ENCODE measurements around the gene ETV3L. TPM values are rescaled to one million over a fixed set of nuclear protein-coding genes. Genes with fewer than 3 reads are reported as not detected.

ETV3L gene
- polyA plus RNA-seq, 1 experiment: 0.07 TPM

DNA sequence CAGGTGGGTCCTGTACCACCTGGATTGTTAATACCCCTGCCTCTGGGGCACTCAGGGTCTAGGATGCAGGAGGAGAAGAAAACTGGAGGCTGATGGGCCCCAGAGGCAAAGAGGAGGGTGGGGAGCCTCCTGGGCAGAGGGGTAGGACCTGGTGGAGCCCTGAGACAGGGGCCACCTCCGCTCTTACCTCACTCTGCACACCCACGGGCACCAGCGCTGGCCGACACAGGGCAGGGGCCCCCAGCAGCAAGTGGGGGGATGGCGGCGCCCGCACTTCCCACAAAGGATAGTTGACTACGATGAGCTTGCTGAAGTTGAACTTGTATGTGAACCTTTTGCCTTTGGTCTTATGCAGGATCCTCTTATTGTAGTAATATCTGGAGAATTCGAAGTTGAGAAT lies 1.1 kb downstream of the ETV3L start:
- CTCF ChIA-PET: interaction anchor here (1.0 to 1.5 kb wide), 2 partner anchors 9 to 58 kb away, joined by 4 to 5 read pairs; no protein-coding TSS in a partner anchor

DNA sequence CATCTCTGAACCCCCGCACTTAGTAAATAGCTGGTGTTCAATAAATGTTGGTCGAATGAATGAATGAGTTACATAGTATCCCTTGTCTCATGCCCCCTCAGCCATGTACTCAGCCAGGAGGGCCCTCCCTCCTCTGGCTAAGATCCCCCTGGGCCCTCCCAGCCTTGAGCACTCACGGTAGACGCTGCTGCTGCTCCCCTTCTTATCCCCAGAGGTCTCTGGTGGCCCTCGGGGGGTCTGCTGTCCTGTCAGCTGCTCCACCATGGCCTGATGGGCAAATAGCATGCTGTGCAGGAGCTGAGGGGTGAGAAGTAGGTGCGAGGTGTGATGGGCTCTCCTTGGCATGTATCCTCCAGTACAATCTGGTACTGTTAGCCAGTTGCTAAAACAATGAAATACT lies 1.9 kb downstream of the ETV3L start:
- TF ChIP-seq, protein P1, sequence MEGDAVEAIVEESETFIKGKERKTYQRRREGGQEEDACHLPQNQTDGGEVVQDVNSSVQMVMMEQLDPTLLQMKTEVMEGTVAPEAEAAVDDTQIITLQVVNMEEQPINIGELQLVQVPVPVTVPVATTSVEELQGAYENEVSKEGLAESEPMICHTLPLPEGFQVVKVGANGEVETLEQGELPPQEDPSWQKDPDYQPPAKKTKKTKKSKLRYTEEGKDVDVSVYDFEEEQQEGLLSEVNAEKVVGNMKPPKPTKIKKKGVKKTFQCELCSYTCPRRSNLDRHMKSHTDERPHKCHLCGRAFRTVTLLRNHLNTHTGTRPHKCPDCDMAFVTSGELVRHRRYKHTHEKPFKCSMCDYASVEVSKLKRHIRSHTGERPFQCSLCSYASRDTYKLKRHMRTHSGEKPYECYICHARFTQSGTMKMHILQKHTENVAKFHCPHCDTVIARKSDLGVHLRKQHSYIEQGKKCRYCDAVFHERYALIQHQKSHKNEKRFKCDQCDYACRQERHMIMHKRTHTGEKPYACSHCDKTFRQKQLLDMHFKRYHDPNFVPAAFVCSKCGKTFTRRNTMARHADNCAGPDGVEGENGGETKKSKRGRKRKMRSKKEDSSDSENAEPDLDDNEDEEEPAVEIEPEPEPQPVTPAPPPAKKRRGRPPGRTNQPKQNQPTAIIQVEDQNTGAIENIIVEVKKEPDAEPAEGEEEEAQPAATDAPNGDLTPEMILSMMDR (IDR thresholded peaks at IDR 0.05; ENCODE audit: low read depth, low read length): no peak
- Histone ChIP-seq H3K27ac (ENCODE audit: low read depth, low read length) (no peak overlapping the region), H3K4me3 (ENCODE audit: low read depth, low read length) (no peak overlapping the region), H3K27me3 (ENCODE audit: control insufficient read depth, insufficient read depth, low read length) (no peaks in the 10 kb centered on the region), H3K9me3 (ENCODE audit: control insufficient read depth, insufficient read depth, low read length) (no peaks in the 10 kb centered on the region)
- ChIA-PET POLR2A (interaction anchor here (0.8 kb wide), 1 partner anchor 138 kb away, joined by 9 read pairs; no protein-coding TSS in a partner anchor), CTCF (interaction anchor here (1.5 kb wide), 1 partner anchor 58 kb away, joined by 5 read pairs; no protein-coding TSS in a partner anchor)
- no peak for DNase-seq (ENCODE audit: low read depth, low spot score)

More for the DNA sequence above, 1.1 kb downstream of the ETV3L start:
- Histone ChIP-seq H3K9me3 (ENCODE audit: control insufficient read depth, insufficient read depth, low read length) (no peaks in the 10 kb centered on the region), H3K27me3 (ENCODE audit: control insufficient read depth, insufficient read depth, low read length) (no peaks in the 10 kb centered on the region), H3K4me3 (ENCODE audit: low read depth, low read length) (no peak overlapping the region), H3K27ac (ENCODE audit: low read depth, low read length) (no peak overlapping the region)
- TF ChIP-seq, protein P1 (IDR thresholded peaks at IDR 0.05; ENCODE audit: low read depth, low read length): no peak
- POLR2A ChIA-PET: no interaction called here
- DNase-seq (ENCODE audit: low read depth, low spot score): no peak

DNA sequence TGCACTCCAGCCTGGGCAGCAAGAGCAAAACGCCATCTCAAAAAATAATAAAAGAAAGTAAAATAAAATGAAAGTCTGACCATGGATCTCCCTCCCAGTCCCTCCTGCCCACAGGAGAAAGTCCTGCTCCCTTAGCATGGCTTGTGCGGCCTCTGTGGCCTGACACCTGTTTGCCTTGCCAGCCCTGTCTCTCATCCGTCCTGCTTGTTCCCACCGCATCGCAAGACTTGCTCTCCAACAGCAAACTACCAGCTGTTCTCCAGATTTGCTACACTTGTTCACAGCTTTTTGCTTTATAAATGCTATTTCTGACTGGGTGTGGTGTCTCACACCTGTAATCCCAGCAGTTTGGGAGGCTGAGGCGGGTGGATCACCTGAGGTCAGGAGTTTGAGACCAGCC lies 2.7 kb downstream of the ETV3L start:
- DNase-seq (ENCODE audit: low read depth, low spot score): no peak
- H3K4me3 ChIP-seq (ENCODE audit: low read depth, low read length): no peak overlapping the region
- H3K9me3 ChIP-seq (ENCODE audit: control insufficient read depth, insufficient read depth, low read length): no peaks in the 10 kb centered on the region
- H3K27me3 ChIP-seq (ENCODE audit: control insufficient read depth, insufficient read depth, low read length): no peaks in the 10 kb centered on the region
- ChIA-PET POLR2A (no interaction called here), CTCF (interaction anchor here (0.6 to 1.1 kb wide), 2 partner anchors 8 to 9 kb away, joined by 3 to 6 read pairs; no protein-coding TSS in a partner anchor)
- TF ChIP-seq, protein P1 (IDR thresholded peaks at IDR 0.05; ENCODE audit: low read depth, low read length): no peak
- H3K27ac ChIP-seq (ENCODE audit: low read depth, low read length): no peak overlapping the region

DNA sequence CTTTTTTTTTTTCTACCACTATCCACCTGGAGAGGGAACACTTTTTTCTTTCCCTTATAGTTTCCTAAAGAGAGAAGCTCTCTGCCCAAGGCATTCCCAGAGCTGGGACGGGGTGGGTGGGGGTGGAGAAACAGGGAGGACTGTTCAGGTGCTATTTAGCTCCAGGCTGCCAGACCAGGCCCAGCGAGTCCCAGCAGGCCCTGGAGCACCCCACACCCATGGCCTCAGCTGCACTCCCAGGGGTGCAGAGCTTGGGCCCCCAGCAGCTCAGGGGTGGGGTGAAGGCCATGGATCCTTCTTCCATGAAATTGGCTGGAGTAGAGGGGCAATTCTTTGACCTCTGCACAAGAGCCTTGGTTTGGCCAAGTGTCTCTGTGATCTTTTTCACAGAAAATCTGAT lies 4.1 kb downstream of the ETV3L start:
- Histone ChIP-seq H3K9me3 (ENCODE audit: control insufficient read depth, insufficient read depth, low read length) (no peaks in the 10 kb centered on the region), H3K4me3 (ENCODE audit: low read depth, low read length) (no peak overlapping the region), H3K27ac (ENCODE audit: low read depth, low read length) (no peak overlapping the region), H3K27me3 (ENCODE audit: control insufficient read depth, insufficient read depth, low read length) (no peaks in the 10 kb centered on the region)
- ChIA-PET POLR2A (no interaction called here), CTCF (interaction anchor here (1.9 kb wide), 1 partner anchor 61 kb away, joined by 8 read pairs; no protein-coding TSS in a partner anchor)
- no peak for DNase-seq (ENCODE audit: low read depth, low spot score)
- TF ChIP-seq, protein P1 (IDR thresholded peaks at IDR 0.05; ENCODE audit: low read depth, low read length): no peak

DNA sequence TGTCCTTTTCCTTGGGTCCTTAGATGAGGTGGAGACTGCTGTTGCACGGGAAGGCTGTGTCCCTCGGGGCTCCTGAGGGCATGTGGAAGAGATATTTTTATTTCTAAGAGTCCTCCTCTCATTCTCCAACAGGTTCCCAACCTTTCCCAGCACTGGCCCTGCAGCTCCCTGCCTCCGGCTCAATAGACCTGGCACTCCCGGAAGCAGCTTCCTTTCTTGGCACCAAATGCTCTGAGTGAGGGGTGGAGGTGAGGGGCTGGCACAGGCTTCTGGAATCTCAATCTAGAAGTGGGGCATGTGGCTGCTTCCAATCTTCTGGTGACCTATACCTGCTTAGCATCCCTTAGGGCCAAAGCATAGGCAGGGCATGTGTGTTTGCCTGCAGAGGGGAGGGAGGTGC lies 4.5 kb downstream of the ETV3L start:
- DNase-seq (ENCODE audit: low read depth, low spot score): no peak
- CTCF ChIA-PET: interaction anchor here (1.9 kb wide), 1 partner anchor 62 kb away, joined by 8 read pairs; no protein-coding TSS in a partner anchor
- POLR2A ChIA-PET: no interaction called here
- Histone ChIP-seq H3K27ac (ENCODE audit: low read depth, low read length) (no peak overlapping the region), H3K9me3 (ENCODE audit: control insufficient read depth, insufficient read depth, low read length) (no peaks in the 10 kb centered on the region), H3K27me3 (ENCODE audit: control insufficient read depth, insufficient read depth, low read length) (no peaks in the 10 kb centered on the region), H3K4me3 (ENCODE audit: low read depth, low read length) (no peak overlapping the region)
- TF ChIP-seq, protein P1 (IDR thresholded peaks at IDR 0.05; ENCODE audit: low read depth, low read length): no peak
